GM18868 (cell line): ENCODE results near the gene PTPRN2.

Experiments
- ATAC-seq: cut with Tn5 transposase; IDR thresholded peaks from one replicate; pipeline ENCODE4 v1.9.1; 2021; ENCODE audit warnings: mild to moderate bottlenecking, moderate library complexity; ENCODE audit not compliant: unreplicated experiment

Gene PTPRN2

DNA sequence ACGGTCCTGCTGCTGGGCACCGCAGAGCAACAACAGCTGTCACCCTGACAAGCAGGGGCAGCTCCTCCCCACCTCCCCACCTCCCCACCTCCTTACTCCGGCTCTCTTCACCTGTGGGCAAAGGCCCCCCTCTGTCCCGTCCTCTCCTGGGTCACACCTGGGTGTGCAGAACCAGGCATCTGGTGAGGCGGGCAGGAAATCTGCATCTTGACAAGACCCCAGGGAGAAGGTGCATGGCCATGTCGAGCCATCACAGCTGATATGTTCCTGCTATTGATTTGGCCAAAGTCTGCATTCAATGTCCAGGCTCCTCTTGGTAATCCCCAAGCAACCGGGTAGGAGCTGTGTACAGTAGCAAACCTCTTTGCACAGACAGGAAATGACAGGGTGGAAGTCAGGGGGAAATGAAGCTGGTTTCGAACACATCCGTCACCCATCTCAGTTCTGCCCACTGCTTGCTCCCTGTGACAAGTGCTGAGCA is 696.7 kb downstream of the PTPRN2 start:
- no peak for ATAC-seq

DNA sequence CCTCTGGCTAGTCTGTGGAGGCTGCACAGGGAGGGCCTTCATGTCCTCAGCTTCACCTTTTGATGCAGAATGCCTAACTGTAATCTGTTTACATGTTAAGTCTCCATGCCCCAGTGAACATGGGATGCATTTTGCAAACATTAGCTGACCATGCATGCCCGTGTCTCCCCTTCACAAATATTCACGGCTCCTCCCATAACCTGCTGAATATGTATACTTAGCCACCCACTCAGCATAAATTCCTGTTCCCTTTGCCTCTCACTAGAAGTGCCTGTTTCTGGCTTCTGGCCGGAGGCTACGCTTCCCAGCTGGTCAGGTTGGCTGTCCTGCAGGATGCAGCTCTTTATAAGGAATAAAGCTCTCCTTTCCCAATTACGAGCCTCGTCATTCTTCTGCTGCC is 698.1 kb downstream of the PTPRN2 start:
- no peak for ATAC-seq

DNA sequence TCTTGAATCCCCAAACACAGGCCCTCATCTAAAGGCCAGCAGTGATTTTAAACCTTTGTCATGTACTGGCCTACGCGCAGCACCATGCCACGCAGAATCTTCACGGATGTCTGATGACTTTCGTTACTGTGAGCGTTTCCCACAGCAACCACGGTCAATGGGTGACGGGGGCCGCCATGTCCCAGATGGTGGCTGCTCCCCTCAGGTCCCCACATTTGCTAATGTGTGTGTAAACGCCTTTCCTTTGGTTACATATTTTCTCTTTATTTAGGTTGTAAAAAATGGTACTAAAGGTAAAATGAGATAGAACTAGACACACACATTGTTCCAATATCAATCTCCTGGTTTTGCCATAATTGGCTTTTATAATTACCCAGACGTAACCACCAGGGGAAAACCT is 699.0 kb downstream of the PTPRN2 start:
- ATAC-seq = no peak

DNA sequence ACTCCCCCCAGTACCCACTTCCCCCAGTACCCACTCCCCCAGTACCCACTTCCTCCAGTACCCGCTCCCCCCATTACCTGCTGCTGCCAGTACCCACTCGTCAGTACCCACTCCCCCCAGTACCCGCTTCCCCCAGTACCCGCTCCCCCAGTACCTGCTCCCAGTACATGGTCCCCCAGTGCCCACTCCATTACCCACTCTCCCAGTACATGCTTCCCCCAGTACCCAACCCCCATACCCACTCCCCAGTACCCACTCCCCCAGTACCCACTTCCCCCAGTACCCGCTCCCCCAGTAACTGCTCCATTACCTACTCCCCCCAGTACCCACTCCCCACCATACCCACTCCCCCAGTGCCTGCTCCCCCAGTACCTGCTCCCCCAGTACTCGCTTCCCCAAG is 700.2 kb downstream of the PTPRN2 start:
- no peak for ATAC-seq

DNA sequence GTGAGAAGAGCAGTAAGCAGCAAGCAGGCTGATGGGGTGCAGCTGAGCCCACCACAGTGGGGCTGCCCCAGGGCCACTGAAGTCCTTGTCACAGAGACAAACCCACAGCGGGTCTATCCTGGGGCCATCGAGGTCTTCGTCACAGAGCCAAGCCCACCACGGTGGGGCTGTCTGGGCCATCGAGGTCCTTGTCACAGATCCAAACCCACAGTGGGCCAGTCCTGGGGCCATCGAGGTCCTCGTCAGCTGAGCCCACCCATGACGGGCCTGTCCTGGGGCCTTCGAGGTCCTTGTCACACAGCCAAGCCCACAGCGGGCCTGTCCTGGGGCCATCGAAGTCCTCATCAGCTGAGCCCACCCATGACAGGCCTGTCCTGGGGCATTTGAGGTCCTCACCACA is 700.9 kb downstream of the PTPRN2 start:
- no peak for ATAC-seq

DNA sequence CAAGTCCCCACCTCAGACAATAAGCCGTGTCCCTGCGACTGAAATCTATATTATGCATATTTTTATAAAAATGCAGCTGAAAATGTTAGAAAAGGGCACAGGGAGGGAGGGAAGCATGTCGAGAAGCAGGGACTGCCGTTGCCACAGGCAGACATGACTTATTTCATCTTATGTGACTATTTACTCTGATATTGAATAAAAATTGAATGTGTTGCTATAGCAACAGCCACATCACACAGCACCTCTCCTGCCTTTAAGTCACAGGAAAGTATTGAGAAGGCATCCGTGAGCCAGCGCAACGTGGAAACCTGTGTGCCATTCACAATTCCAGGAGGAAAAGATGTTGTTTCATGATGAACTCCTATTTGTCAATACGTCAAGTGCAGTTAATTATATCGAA is 701.4 kb downstream of the PTPRN2 start:
- no peak for ATAC-seq

DNA sequence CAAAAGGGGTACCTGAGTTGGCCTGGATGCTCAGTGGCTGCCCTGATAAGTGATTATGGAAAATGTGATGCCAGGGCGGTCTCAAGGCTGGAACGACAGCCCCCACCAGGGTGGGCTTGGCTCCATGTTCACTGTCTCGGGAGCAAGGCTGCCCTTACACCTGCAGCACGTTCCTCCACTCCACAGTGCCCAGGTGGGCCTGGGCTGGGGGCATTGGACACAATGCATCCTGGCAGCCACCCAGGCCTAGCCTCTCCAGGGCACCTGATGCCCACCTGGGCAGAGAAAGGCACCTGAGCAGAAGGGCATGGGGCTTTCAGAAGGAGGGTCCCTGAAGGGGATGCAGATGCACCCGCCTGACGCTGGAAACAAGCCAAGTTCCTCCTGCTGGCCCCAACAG is 702.5 kb downstream of the PTPRN2 start:
- ATAC-seq = no peak

DNA sequence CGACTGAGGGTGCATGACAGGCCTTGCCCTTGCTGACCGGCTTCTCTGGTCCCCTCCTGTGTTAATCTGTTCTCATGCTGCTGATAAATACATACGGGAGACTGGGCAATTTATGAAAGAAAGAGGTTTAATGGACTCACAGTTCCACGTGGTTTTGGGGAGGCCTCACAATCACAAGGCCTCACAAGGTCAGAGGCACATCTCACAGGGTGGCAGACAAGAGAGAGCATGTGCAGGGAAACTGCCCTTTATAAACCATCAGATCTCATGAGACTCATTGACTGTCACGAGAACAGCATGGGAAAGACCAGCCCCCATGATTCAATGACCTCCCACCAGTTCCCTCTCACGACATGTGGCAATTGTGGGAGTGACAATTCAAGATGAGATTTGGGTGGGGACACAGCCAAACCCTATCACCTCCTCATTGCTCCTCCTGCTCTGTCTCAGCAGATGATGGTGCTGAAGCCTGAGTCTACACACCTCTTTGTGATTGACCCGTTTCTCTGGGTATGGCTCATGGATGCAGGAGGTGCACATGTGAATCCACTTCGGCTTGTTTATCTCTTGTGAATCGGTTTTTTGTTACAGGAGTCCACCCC is 703.1 kb downstream of the PTPRN2 start:
- ATAC-seq = no peak

DNA sequence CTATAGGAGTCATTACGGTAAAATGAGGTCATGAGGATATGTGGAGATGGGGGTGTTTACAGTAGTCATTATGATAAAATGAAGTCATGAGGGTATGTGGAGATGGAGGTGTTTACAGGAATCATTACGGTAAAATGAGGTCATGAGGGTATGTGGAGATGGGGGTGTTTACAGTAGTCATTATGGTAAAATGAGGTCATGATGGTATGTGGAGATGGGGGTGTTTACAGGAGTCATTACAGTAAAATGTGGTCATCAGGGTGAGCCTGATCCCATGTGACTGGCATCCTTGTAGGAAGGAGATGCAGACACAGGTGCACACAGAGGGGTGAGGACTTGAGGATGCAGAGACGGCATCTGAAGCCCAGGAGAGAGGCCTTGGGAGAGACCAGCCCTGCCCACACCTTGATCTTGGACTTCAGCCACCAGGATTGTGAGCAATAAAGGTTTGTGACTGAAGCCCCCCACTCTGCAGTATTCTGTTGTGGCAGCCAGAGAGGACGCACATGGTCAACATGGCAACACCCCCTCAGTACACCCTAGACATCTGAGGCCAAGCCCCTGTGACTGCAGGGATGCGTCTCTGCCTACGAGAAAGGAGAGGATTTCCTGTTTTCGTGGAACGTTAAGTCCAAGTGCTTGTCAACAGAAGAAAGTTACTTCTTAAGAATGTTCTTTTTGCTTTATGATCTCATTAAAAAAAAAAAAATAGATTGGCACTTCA is 706.4 kb downstream of the PTPRN2 start:
- no peak for ATAC-seq

DNA sequence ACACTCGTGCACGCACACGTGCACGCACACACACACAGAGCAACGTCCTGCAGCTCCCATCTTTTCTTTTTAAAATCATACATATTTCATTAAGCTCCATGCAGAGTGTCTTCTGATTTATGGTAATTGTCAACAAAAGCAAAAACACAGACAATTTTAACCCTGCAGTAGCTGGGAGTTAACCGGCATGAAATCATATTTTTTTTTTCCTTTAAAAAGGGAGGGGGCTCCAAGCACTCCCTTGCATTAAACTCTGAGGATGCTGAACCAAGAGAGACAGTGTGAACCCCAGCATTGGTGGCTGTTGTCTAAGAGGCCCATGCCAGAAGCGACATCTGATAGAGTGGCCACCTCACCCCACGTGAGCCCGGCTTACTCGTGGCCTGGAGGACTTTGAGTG is 708.2 kb downstream of the PTPRN2 start:
- no peak for ATAC-seq

DNA sequence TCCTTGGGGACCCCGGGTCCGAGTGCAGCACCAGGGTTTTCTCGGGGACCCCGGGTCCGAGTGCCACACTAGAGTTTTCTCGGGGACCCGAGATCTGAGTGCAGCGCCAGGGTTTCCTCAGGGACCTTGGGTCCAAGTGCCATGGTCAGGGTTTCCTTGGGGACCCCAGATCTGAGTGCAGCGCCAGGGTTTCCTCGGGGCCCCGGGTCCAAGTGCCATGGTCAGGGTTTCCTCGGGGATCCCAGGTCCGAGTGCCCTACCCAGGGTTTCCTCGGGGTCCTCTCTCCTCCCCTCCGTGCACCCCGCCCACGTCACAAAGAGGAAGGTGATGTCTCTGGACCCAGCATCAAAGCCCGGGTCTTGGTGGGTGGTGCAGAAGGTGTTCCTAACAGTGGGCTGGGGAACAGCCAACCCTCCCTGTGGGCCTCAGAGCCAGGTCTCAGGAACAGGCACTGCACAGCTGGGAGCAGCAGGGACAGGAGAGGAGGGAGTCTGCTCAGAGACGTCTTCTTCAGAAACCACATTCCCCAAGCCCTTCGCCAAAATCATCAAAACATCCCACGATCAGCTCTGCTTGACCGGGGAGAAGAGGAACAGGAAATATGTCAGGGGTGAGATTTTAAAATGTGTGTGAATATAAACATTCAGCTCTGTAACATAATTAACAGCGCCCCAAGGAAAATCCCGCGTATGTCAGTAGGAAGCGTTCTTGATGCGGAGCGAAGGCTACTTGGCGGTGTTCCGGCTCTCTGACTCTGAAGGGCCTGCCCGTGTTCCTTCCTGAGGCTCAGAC is 710.1 kb downstream of the PTPRN2 start:
- no peak for ATAC-seq

DNA sequence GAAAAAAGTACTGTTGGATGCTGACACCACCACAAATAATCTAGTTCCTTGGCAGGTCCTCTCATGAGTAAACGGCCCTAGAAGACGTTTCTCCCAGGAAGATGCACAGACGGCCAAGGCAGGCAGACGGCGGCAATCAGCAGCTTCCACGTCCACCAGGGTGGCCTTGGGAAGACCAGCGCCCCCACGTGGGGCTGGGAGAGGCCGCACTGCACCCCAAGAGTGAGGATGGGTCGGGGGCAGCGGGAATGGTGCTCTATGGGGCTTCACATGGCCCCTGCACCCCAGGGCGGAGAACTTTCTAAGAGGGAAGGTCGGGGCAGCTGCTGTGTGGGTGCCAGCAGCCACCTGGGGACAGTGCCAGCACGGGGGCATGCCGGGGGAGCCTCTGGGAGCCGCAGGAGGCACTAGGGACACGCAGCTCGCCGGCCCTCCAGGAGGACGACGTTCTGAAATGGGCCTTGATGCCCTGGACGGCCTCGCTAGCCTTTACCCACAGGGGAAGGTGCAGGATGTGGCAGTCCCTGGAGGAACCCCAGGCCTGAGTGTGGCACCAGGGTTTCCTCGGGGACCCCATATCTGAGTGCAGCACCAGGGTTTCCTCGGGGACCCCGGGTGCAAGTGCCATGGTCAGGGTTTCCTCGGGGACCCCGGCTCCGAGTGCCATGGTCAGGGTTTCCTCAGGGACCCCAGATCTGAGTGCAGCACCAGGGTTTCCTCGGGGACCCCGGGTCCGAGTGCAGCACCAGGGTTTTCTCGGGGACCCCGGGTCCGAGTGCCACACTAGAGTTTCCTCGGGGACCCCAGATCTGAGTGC is 710.9 kb downstream of the PTPRN2 start:
- ATAC-seq = no peak

DNA sequence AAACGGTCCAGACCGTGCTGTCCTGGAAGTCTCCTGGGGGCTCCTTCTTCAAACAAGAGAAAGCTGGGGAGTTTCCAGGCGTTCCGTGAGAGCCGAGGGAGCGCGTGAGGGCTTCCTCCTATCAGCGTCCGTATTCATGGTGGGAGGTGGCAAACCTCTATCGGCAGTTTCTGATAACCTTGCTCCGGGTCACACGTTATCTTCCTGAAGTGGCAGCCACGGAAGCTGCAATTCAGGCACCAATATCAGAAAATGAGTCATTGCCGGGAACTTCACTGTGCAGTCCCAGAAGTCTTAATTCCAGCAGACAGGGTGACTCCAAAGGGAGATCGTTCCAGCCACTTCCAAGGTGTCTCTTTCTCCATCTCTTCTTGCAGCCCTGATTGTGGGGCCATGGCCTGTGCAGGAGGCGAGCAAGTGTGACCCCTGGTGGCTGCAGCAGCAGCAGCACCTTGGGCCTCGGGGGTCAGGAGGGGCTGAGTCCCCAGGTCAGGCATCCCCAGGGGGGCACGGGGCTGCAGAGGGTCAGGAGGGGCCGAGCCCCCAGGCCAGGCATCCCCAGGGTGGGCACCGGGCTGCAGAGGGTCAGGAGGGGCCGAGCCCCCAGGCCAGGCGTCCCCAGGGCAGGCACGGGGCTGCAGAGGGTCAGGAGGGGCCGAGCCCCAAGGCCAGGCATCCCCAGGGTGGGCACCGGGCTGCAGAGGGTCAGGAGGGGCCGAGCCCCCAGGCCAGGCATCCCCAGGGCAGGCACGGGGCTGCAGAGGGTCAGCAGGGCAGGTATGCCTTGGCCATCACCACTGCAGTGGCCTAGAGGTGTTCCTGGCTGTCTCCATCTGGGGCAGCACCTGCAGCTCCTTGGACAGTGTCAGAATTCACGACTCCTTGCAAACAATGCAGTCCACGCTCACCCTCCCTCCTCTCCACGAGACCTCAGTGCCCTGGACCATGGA is 712.1 kb downstream of the PTPRN2 start:
- ATAC-seq = no peak

DNA sequence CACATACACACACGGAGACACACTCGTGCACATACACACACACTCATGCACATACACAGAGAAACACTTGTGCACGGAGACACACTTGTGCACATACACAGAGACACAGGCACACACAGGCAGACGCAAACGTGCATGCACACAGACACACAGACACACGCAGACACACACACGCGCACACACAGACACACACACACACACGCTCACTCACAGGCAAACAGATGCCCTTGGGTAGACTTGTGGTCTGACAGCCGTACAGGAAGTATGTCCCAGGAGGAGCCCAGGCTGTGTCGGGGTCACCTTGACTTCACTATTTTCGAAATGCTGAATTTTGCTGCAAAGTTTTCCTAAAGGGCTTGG is 712.8 kb downstream of the PTPRN2 start:
- ATAC-seq = no peak

DNA sequence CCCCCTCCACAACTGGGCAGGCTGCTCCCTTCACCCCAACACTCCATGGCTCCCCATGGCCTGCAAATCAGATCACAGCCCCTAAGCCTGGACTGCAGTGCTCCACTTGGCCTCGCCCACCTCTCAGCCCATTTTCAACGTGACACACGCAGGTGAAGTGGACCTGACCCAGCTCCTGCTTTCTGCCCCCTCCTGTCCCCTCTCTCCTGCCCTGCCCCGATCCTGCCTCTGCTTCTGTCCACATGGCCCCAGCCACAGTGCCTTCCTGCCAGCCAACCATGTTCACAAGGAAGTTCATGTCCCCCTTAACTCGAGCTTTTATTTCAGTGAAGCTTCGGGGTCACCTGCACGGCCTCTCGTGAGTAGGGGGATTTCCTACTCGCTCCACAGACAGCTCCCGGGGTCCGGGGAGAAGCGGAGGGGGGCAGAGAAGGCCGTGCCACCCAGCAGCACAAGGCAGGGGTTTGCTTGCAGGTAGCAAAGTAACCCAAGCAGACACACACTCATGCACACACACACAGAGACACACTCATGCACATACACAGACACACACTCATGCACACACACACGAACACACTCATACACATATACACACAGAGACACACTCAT is 713.3 kb downstream of the PTPRN2 start:
- no peak for ATAC-seq

DNA sequence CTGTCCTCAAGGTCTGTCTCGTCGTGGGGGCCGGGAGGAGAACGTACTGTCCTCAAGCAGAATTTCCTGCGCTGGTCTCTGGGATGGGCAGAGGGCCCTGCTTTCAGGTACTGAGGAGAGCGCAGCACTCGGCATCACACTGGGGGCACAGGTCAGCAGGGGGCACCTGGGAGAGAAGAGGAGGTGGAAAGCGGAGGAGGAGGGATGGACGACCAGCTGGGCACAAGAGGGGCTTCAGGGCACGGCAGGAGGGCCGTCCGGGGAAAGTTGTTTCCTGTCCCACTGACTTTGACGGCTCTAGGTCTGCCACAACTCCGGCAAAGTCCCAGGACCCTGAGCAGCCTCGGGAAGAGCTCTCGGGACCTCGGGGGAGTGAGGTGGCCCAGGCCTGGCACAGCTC is 714.0 kb downstream of the PTPRN2 start:
- ATAC-seq = no peak

DNA sequence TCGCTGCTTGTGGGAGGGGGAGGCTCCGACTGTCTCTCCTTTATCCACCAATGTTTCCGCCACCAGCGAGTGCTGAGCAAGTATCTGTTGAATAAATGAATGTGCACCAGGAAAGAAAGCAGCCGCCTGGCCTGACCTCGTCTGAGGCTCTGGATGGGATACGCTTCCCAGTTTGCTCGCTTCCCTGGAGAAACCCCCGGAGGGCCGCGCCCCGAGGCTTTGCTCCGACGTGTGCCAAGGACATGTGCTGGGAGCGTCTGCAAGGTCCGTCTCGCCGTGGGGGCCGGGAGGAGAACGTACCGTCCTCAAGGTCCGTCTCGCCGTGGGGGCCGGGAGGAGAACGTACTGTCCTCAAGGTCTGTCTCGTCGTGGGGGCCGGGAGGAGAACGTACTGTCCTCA is 714.4 kb downstream of the PTPRN2 start:
- ATAC-seq = no peak

DNA sequence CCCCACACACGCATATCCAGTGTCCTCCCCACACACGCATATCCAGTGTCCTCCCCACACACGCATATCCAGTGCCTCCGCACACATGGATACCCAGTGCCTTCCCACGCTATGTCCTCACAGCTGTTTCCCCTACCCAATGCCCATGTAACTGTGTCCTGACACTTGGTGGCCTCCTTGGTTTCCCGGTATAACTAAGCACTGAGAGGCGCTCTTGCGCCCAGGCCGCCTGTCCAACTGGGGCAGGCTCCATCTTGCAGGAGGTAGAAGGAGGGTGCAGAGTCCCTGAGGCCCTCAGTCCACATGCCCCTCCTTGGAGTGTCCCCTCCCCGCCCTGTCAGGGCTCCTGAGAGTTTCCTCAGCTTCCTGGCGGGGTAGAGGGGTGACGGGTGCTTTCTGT is 715.2 kb downstream of the PTPRN2 start:
- no peak for ATAC-seq

DNA sequence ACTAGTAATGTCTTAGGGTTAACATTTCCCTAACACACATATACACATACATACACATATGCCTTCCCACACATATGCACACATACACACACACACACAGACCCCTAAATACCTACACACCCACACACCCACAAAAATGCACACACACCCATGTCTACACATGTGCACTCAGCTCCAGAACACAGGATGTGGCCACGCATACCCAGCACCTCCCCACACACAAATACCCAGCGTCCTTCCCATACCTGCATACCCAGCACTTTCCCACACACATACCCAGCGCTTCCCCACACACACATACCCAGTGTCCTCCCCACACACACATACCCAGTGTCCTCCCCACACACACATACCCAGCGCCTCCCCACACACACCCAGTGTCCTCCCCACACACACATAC is 715.9 kb downstream of the PTPRN2 start:
- ATAC-seq = no peak
